Sigmoid colon (tissue), 7 donors: ENCODE results near the gene ZNF644. TPM values are rescaled to one million over a fixed set of nuclear protein-coding genes. Genes with fewer than 3 reads are reported as not detected.
"Not testable (repeated sequence)": the region's sequence is repeated elsewhere in the genome, so short reads cannot be mapped to it uniquely, and the experiment has no call there.

Source experiments
- DNase-seq: peaks from one replicate; pipeline ENCODE4 v3.0.0-alpha.2; 2019
- H3K27ac ChIP-seq, 4 donors: fragments of 200-600 bp; sonication (generic); one replicate each; pipeline ENCODE4 v1.5.1; 2016 to 2019; ENCODE audit warnings: mild to moderate bottlenecking in 1 of 4
- H3K27me3 ChIP-seq, 3 donors: fragments of 200-600 bp; sonication (generic); one replicate each; pipeline ENCODE4 v1.5.1; 2019; ENCODE audit warnings: mild to moderate bottlenecking in 1 of 3
- H3K36me3 ChIP-seq, 4 donors: fragments of 200-600 bp; sonication (generic); one replicate each; pipeline ENCODE4 v1.5.1; 2016 to 2019
- H3K4me1 ChIP-seq, 4 donors: fragments of 200-600 bp; sonication (generic); one replicate each; pipeline ENCODE4 v1.5.1; 2017 to 2019
- H3K4me3 ChIP-seq, 4 donors: fragments of 200-600 bp; sonication (generic); one replicate each; pipeline ENCODE4 v1.5.1; 2017 to 2019; ENCODE audit warnings: mild to moderate bottlenecking in 2 of 4, moderate library complexity in 1 of 4
- H3K9me3 ChIP-seq, 4 donors: fragments of 200-600 bp in 3 of 4; sonication (generic) in 3 of 4; one replicate each; pipeline versions ENCODE4 v1.5.1 to v1.6.1; 2013 to 2019
- EP300 ChIP-seq, 4 donors: sonication (generic); formaldehyde crosslinking; IDR thresholded peaks; one replicate each; pipeline ENCODE4 v1.6.1; 2017; ENCODE audit warnings: antibody characterized with exemption in 4 of 4
- POLR2A ChIP-seq, 2 donors: fragments of 450-650 bp; IDR thresholded peaks; one replicate each; pipeline ENCODE4 v1.6.1; 2016; ENCODE audit warnings: antibody characterized with exemption in 2 of 2, mild to moderate bottlenecking in 2 of 2, moderate library complexity in 2 of 2
- POLR2AphosphoS5 ChIP-seq, 4 donors: sonication (generic); formaldehyde crosslinking; IDR thresholded peaks; one replicate each; pipeline ENCODE4 v1.6.1; 2017; ENCODE audit warnings: antibody characterized with exemption in 4 of 4
- WGBS, 2 donors: extraction: QIAGEN DNeasy Blood & Tissue Kit; methylation state at CpG; one replicate each; pipeline ENCODE4 v1.1.7; 2013; 5-methylcytosine and 5-hydroxymethylcytosine counted together
- intact Hi-C: fragments of 100-400 bp; cut with DNase I; formaldehyde crosslinking; loops from one replicate; pipeline ENCODE4 v1.15.1; 2023
- polyA plus RNA-seq, 3 donors: library from polyadenylated mRNA; stranded (reverse); fragments of 200-250 nt; gene quantifications; one replicate each; pipeline ENCODE4 v1.2.3, GENCODE V29; 2013
- total RNA-seq, 4 donors: library from RNA; depleted of rRNA; stranded (reverse); fragments of >200 nt; gene quantifications; one replicate each; pipeline ENCODE4 v1.1.0, GENCODE V29; 2016
- TF ChIP-seq, protein P1 (sequence below), 4 experiments: fragments of 450-650 bp in 3 of 4; fragments of 200-600 bp in 1 of 4; IDR thresholded peaks; one replicate each; pipeline ENCODE4 v1.5.1; 2016 to 2019; ENCODE audit warnings: antibody characterized with exemption in 4 of 4, mild to moderate bottlenecking in 3 of 4, moderate library complexity in 2 of 4
- donor health status: healthy with polysubstance abuse.
- donor health status: Bipolar disorder and iron deficiency.
- donor health status: healthy.

ZNF644 gene
- total and polyA plus RNA-seq, 7 donors, result 17.4 to 74.2 (median 55.1) TPM

DNA sequence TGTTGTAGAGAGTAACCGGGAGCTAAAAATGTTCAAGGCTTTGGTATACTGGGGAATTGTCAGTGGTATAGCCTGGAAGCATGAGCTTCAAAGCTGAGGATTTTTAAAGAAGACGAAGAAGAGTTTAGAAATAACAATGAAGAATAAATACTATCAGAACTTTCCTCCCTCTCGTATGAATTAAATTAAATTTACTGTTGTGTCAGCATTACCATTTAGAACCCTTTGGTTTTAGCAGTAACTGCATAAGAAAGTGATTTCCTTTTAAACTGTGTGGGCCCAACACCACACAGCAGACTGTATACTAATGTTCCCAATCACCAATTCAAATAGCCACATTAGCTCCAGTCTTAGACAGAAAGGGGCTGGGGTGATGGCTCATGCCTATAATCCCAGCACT lies 122.6 kb downstream of the ZNF644 start:
- DNase-seq, result no peak
- Histone ChIP-seq H3K4me3 (no peak overlapping the region), H3K9me3 (no peaks in the 10 kb centered on the region), H3K27ac (no peak overlapping the region), H3K4me1 (peaks cover 0 to 12% (median 4%) of the 10 kb centered on the region in 4 donors), H3K36me3 (no peaks in the 10 kb centered on the region), H3K27me3 (no peaks in the 10 kb centered on the region)
- intact Hi-C loops, result no loop called here
- TF ChIP-seq POLR2A (IDR thresholded peaks at IDR 0.05), result no peak
- TF ChIP-seq EP300 (IDR thresholded peaks at IDR 0.05), result no peak
- TF ChIP-seq, protein P1, sequence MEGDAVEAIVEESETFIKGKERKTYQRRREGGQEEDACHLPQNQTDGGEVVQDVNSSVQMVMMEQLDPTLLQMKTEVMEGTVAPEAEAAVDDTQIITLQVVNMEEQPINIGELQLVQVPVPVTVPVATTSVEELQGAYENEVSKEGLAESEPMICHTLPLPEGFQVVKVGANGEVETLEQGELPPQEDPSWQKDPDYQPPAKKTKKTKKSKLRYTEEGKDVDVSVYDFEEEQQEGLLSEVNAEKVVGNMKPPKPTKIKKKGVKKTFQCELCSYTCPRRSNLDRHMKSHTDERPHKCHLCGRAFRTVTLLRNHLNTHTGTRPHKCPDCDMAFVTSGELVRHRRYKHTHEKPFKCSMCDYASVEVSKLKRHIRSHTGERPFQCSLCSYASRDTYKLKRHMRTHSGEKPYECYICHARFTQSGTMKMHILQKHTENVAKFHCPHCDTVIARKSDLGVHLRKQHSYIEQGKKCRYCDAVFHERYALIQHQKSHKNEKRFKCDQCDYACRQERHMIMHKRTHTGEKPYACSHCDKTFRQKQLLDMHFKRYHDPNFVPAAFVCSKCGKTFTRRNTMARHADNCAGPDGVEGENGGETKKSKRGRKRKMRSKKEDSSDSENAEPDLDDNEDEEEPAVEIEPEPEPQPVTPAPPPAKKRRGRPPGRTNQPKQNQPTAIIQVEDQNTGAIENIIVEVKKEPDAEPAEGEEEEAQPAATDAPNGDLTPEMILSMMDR (IDR thresholded peaks at IDR 0.05), result no peak
- TF ChIP-seq POLR2AphosphoS5 (IDR thresholded peaks at IDR 0.05), result no peak
- 98 to 99% methylated on average over 3 of the region's 3 CpGs for WGBS, 2 donors

DNA sequence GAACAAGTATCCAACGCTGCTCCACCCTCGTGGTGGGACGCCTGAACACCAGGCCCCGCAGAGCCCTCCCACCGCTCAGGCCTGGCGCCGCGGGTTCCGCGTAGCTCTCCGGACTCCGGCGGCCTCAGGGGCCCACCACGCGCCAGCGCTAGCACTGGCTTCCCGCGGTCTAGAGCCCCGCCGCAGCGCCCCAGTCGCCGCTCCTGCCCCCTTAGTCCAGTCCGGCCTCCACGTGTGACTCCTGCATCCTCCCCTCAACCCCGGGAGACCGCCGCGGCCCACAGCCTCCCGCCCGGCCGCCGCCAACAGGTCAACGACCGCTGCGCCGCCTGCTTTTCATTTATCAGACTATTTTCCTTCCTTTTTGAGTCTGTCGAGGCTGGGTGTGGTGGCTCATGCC lies 128.2 kb downstream of the ZNF644 start:
- 98% methylated on average over 38 of the region's 38 CpGs for WGBS, 2 donors

DNA sequence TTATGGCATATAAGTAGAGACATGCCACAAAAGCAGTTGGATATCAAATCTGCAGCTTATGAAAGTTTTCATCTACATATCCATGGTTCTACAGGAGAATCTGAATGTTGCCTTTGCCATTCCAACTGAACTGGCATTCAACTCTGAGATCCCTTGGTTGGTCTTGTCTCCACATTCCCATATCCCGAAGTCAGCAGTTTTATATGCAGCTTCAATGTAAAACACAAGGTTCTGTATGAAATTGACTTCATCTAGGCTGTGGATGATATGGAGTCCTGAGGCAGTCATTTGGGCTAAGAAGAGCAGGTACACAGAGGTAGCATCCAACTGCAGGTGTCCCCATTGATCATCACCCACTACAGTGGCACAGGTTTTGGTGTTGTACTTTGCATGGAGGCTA lies 129.0 kb downstream of the ZNF644 start:
- intact Hi-C loops, DNase-seq: not testable (repeated sequence)
- WGBS, 2 donors, result 96 to 97% methylated on average over 1 of the region's 1 CpG

More for the DNA sequence above, 128.2 kb downstream of the ZNF644 start:
- H3K27ac ChIP-seq, intact Hi-C loops, H3K4me1 ChIP-seq, H3K4me3 ChIP-seq, DNase-seq, H3K9me3 ChIP-seq, H3K27me3 ChIP-seq, H3K36me3 ChIP-seq: not testable (repeated sequence)

DNA sequence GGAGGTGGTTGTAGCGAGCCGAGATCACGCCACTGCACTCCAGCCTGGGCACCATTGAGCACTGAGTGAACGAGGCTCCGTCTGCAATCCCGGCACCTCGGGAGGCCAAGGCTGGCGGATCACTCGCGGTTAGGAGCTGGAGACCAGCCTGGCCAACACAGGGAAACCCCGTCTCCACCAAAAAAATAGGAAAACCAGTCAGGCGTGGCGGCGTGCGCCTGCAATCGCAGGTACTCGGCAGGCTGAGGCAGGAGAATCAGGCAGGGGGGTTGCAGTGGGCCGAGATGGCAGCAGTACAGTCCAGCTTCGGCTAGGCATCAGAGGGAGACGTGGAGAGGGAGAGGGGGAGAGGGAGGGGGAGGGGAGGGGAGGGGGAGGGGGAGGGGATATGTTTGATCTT lies 129.6 kb downstream of the ZNF644 start:
- H3K27ac ChIP-seq, H3K27me3 ChIP-seq, H3K36me3 ChIP-seq, DNase-seq, H3K4me3 ChIP-seq, H3K9me3 ChIP-seq, H3K4me1 ChIP-seq, intact Hi-C loops: not testable (repeated sequence)
- 95 to 98% methylated on average over 18 to 19 of the region's 20 CpGs for WGBS, 2 donors

More for the DNA sequence above, 129.0 kb downstream of the ZNF644 start:
- not testable (repeated sequence) for H3K4me3 ChIP-seq, H3K9me3 ChIP-seq, H3K4me1 ChIP-seq, H3K36me3 ChIP-seq, H3K27me3 ChIP-seq, H3K27ac ChIP-seq

DNA sequence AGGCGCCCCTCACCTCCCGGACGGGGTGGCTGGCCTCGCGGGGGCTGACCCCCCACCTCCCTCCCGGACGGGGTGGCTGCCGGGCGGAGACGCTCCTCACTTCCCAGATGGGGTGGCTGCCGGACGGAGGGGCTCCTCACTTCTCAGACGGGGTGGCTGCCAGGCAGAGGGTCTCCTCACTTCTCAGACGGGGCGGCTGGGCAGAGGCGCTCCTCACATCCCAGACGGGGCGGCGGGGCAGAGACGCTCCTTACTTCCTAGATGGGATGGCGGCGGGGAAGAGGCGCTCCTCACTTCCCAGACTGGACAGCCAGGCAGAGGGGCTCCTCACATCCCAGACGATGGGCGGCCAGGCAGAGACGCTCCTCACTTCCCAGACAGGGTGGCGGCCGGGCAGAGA lies 130.1 kb downstream of the ZNF644 start:
- intact Hi-C loops, H3K27me3 ChIP-seq, DNase-seq, H3K9me3 ChIP-seq, H3K4me1 ChIP-seq, H3K4me3 ChIP-seq, H3K36me3 ChIP-seq, H3K27ac ChIP-seq: not testable (repeated sequence)
- 96 to 97% methylated on average over 24 to 27 of the region's 28 CpGs for WGBS, 2 donors

DNA sequence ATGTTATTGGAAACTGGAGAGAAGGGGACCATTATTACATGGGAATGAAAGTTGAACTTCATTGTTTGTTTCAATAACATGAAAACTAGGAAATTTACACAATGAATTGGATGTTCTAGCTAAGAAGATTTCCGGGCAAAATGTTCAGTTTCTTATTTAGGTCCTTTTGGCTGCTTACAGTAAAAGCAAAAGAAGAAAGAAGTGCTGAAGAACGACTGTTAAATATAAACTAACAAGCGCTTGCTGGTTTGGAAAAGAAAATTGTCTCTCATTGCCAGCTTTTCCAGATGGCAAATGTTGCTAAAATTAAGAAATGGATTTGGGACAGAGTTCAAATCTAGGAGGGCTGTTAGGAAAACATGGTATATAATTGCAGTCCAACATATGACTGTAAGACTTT lies 139.6 kb downstream of the ZNF644 start:
- WGBS, 2 donors, result 52% methylated on average over 3 of the region's 3 CpGs
- Histone ChIP-seq H3K4me1 (no peaks in the 10 kb centered on the region), H3K4me3 (no peak overlapping the region), H3K27ac (no peak overlapping the region), H3K36me3 (no peaks in the 10 kb centered on the region), H3K9me3 (peaks cover 0 to 18% (median 12%) of the 10 kb centered on the region in 4 donors), H3K27me3 (no peaks in the 10 kb centered on the region)
- intact Hi-C loops, result no loop called here
- no peak for DNase-seq
- no peak for TF ChIP-seq POLR2AphosphoS5 (IDR thresholded peaks at IDR 0.05)
- TF ChIP-seq EP300 (IDR thresholded peaks at IDR 0.05), result no peak
- no peak for TF ChIP-seq POLR2A (IDR thresholded peaks at IDR 0.05)
- TF ChIP-seq, protein P1 (IDR thresholded peaks at IDR 0.05), result no peak

DNA sequence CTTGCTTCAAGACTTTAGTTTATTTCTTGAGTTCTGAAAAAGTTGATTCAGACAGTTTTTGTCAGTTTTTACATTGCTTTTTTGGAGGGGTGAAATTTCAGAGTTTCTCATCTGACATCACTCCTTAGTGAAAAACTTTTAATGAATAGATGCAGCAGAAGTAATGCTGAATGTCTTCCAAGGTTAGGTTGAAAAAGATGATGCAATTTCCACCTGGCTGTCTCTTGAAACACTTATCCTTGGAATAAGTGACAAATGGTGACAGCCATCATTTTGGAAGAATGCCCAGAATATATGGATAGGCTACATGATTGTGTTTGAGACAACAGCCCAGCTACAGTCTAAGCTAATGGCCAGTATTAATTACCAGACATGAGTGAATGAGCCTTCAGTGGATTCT lies 140.8 kb downstream of the ZNF644 start:
- Histone ChIP-seq H3K27ac (no peak overlapping the region), H3K27me3 (no peaks in the 10 kb centered on the region), H3K36me3 (no peaks in the 10 kb centered on the region), H3K9me3 (peaks cover 0 to 18% (median 12%) of the 10 kb centered on the region in 4 donors), H3K4me1 (no peaks in the 10 kb centered on the region), H3K4me3 (no peak overlapping the region)
- TF ChIP-seq POLR2AphosphoS5 (IDR thresholded peaks at IDR 0.05), result no peak
- no peak for TF ChIP-seq EP300 (IDR thresholded peaks at IDR 0.05)
- TF ChIP-seq POLR2A (IDR thresholded peaks at IDR 0.05), result no peak
- TF ChIP-seq, protein P1 (IDR thresholded peaks at IDR 0.05), result no peak
- intact Hi-C loops, result no loop called here
- DNase-seq, result no peak
